ENCODE results near the gene FSCN2. TPM values are rescaled to one million over a fixed set of nuclear protein-coding genes. Genes with fewer than 3 reads are reported as not detected.

Gene FSCN2
- total and polyA plus RNA-seq, 2 donors from 2014 or later = 0.26 to 3.8 TPM

- Histone ChIP-seq H3K27me3 (ENCODE audit: control insufficient read depth, insufficient read depth, low read length) (no peaks in the 10 kb centered on the region), H3K4me3 (ENCODE audit: low read length in 3 of 3) (no peak overlapping the region), H3K9ac (ENCODE audit: low read length in 3 of 3) (no peak overlapping the region), H3K36me3 (ENCODE audit: control insufficient read depth in 2 of 3, insufficient read depth in 3 of 3, low read length in 3 of 3) (peaks cover 3 to 28% (median 8%) of the 10 kb centered on the region in 3 donors), H3K4me1 (ENCODE audit: control insufficient read depth in 2 of 3, insufficient read depth in 2 of 3, low read depth in 1 of 3, low read length in 3 of 3) (peaks cover 0 to 13% (median 10%) of the 10 kb centered on the region in 3 donors), H3K27ac (ENCODE audit: low read depth in 2 of 2, low read length in 2 of 2) (no peak overlapping the region), H3K9me3 (ENCODE audit: control insufficient read depth in 2 of 3, insufficient read depth in 1 of 3, low read length in 3 of 3) (no peaks in the 10 kb centered on the region)
- no peak for FAIRE-seq
- no peak for TF ChIP-seq CTCF (IDR thresholded peaks at IDR 0.05; ENCODE audit: borderline replicate concordance, extremely low read depth, insufficient read depth)
- intact Hi-C loops (cut with DNase I) = no loop called here
- DNase-seq = peak in 1 of 5 donors; percentile 62
Measured at GRCh38 chr17:81557276-81558114, 29.3 kb downstream of the FSCN2 start.

- Histone ChIP-seq H3K9ac (ENCODE audit: low read length in 3 of 3) (no peak overlapping the region), H3K4me3 (ENCODE audit: low read length in 3 of 3) (no peak overlapping the region), H3K4me1 (ENCODE audit: control insufficient read depth in 2 of 3, insufficient read depth in 2 of 3, low read depth in 1 of 3, low read length in 3 of 3) (peaks cover 0 to 10% (median 10%) of the 10 kb centered on the region in 3 donors), H3K36me3 (ENCODE audit: control insufficient read depth in 2 of 3, insufficient read depth in 3 of 3, low read length in 3 of 3) (peaks cover 3 to 30% (median 8%) of the 10 kb centered on the region in 3 donors), H3K9me3 (ENCODE audit: control insufficient read depth in 2 of 3, insufficient read depth in 1 of 3, low read length in 3 of 3) (no peaks in the 10 kb centered on the region), H3K27me3 (ENCODE audit: control insufficient read depth, insufficient read depth, low read length) (no peaks in the 10 kb centered on the region), H3K27ac (ENCODE audit: low read depth in 2 of 2, low read length in 2 of 2) (no peak overlapping the region)
- intact Hi-C loops (cut with DNase I) = no loop called here
- no peak for TF ChIP-seq CTCF (IDR thresholded peaks at IDR 0.05; ENCODE audit: borderline replicate concordance, extremely low read depth, insufficient read depth)
- no peak for FAIRE-seq
- DNase-seq = no peak
Measured at GRCh38 chr17:81558115-81558468, 29.9 kb downstream of the FSCN2 start.

GRCh38 chr17:81558941-81559806 lies 31.0 kb downstream of the FSCN2 start:
- no peak for TF ChIP-seq CTCF (IDR thresholded peaks at IDR 0.05; ENCODE audit: borderline replicate concordance, extremely low read depth, insufficient read depth)
- no peaks in the 10 kb centered on the region for H3K9me3 ChIP-seq (ENCODE audit: control insufficient read depth in 2 of 3, insufficient read depth in 1 of 3, low read length in 3 of 3)
- H3K4me1 ChIP-seq (ENCODE audit: control insufficient read depth in 2 of 3, insufficient read depth in 2 of 3, low read depth in 1 of 3, low read length in 3 of 3) = peaks cover 0 to 1% (median 0%) of the 10 kb centered on the region in 3 donors
- intact Hi-C loops (cut with DNase I) = no loop called here
- no peak for FAIRE-seq
- no peak overlapping the region for H3K4me3 ChIP-seq (ENCODE audit: low read length in 3 of 3)
- no peak overlapping the region for H3K9ac ChIP-seq (ENCODE audit: low read length in 3 of 3)
- no peak overlapping the region for H3K27ac ChIP-seq (ENCODE audit: low read depth in 2 of 2, low read length in 2 of 2)
- peaks cover 3 to 38% (median 8%) of the 10 kb centered on the region in 3 donors for H3K36me3 ChIP-seq (ENCODE audit: control insufficient read depth in 2 of 3, insufficient read depth in 3 of 3, low read length in 3 of 3)
- DNase-seq = peak in 1 of 5 donors; percentile 51
- H3K27me3 ChIP-seq (ENCODE audit: control insufficient read depth, insufficient read depth, low read length) = no peaks in the 10 kb centered on the region

Data from kidney (tissue), 14 donors.